Effector memory CD8-positive, alpha-beta T cell (primary cell): ENCODE measurements around the gene TICAM2.

Experiments used
- ATAC-seq: fragments of 150-1000 bp; cut with Tn5 transposase; replicated peaks from 2 replicates; pipeline ENCODE4 v1.10.0; 2021; ENCODE audit warnings: mild to moderate bottlenecking, moderate library complexity
- DNase-seq, 3 experiments: peaks; one replicate each; pipeline ENCODE4 v3.0.0; 2021
- H3K27ac Mint-ChIP-seq, 2 donors: one replicate each; pipeline ENCODE4 v1.8.0; 2022; ENCODE audit warnings: mild to moderate bottlenecking in 2 of 2, mixed read lengths in 2 of 2, moderate library complexity in 2 of 2
- H3K27me3 Mint-ChIP-seq, 2 donors: one replicate each; pipeline ENCODE4 v1.8.0; 2022; ENCODE audit warnings: mixed read lengths in 2 of 2
- H3K36me3 Mint-ChIP-seq: one replicate; pipeline ENCODE4 v1.8.0; 2022; ENCODE audit warnings: mild to moderate bottlenecking, moderate library complexity, mixed read lengths; ENCODE audit not compliant: insufficient read depth
- H3K4me1 Mint-ChIP-seq, 2 donors: one replicate each; pipeline ENCODE4 v1.8.0; 2022; ENCODE audit warnings: low read depth in 2 of 2, mixed read lengths in 2 of 2
- H3K4me3 Mint-ChIP-seq, 2 donors: one replicate each; pipeline ENCODE4 v1.8.0; 2022; ENCODE audit warnings: mild to moderate bottlenecking in 2 of 2, mixed read lengths in 2 of 2, moderate library complexity in 2 of 2
- H3K9me3 Mint-ChIP-seq, 2 donors: one replicate each; pipeline ENCODE4 v1.8.0; 2022; ENCODE audit warnings: mixed read lengths in 2 of 2

Gene TICAM2

DNA sequence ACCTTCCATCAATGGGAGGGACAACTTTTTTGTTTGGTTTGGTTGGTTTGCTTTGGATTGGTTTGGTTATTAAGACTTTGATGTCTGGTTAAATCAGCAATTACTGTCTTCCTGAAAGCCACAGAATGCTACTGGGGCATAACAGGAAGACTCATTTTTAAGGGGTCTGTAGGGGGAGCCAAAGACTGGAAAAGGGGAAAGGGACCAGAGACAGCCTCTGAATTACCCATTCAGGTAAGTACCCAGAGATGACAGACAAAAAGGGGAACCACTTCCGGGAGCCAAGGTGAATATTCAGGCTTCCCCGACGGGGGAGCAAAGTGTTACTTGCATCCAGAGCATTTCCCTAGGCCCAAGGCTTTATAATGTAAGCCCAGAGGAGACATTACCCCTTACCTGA, 53.1 kb downstream of the TICAM2 start:
- no peak for DNase-seq
- Mint-ChIP-seq H3K36me3 (peaks cover 8% of the 10 kb centered on the region), H3K27ac (no peak overlapping the region), H3K27me3 (peaks cover 7 to 23% of the 10 kb centered on the region in 2 donors), H3K9me3 (peaks cover 0 to 1% of the 10 kb centered on the region in 2 donors), H3K4me3 (no peak overlapping the region), H3K4me1 (peaks cover 3 to 4% of the 10 kb centered on the region in 2 donors)
- no peak for ATAC-seq

DNA sequence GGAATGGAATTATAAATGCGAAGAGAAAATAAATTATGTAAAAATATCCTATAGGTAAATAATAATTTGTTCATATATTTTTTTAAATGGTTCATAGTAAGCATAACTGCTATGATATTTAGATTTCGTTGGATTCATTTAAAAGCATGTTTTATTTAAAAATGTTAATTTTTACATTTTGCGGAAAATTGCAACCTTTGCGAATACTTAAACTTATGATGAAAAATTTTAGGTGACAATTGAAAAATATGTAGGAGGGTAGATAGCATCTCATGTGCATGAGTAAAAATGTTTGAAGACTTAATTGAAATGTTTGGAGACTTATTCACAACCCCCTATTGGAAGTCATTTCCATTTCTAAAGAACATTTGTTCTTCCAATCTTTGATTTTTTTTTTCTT, 53.6 kb downstream of the TICAM2 start:
- DNase-seq (no peak), ATAC-seq (no peak)
- Mint-ChIP-seq H3K27me3 (peaks cover 7 to 23% of the 10 kb centered on the region in 2 donors), H3K4me1 (peaks cover 4 to 7% of the 10 kb centered on the region in 2 donors), H3K9me3 (peaks cover 0 to 1% of the 10 kb centered on the region in 2 donors), H3K36me3 (peaks cover 12% of the 10 kb centered on the region), H3K27ac (no peak overlapping the region), H3K4me3 (no peak overlapping the region)

DNA sequence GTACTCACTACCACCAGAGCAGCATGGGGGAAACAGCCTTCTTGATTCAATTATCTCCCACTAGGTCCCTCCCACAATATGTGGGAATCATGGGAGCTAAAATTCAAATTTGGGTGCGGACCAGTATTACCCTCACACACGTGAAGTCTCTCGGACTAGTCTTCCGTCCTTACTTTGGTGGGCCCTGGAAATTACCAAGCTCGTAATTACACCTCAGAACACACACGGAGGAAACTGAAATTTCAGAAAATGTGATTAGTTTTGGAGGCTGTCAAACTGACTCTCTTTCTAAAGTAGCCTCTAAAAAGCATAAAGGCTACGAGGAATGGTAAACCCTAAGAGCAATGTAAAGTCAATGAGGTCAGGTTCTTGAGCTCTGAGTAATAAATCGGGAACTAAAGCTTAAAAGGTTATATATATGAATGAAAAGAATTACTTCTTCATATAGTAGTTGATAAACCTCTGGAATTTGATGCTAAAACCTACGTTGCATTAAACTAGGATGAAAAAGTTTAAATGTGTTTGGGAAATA, 56.9 kb downstream of the TICAM2 start:
- H3K27ac Mint-ChIP-seq: peak overlapping the region; percentile 98
- peaks cover 0 to 1% of the 10 kb centered on the region in 2 donors for H3K9me3 Mint-ChIP-seq
- peaks cover 21% of the 10 kb centered on the region for H3K36me3 Mint-ChIP-seq
- ATAC-seq (no peak), DNase-seq (no peak)
- H3K4me3 Mint-ChIP-seq: peak overlapping the region; percentile 95 to 98
- H3K4me1 Mint-ChIP-seq: peaks cover 25 to 38% of the 10 kb centered on the region in 2 donors
- H3K27me3 Mint-ChIP-seq: no peaks in the 10 kb centered on the region

DNA sequence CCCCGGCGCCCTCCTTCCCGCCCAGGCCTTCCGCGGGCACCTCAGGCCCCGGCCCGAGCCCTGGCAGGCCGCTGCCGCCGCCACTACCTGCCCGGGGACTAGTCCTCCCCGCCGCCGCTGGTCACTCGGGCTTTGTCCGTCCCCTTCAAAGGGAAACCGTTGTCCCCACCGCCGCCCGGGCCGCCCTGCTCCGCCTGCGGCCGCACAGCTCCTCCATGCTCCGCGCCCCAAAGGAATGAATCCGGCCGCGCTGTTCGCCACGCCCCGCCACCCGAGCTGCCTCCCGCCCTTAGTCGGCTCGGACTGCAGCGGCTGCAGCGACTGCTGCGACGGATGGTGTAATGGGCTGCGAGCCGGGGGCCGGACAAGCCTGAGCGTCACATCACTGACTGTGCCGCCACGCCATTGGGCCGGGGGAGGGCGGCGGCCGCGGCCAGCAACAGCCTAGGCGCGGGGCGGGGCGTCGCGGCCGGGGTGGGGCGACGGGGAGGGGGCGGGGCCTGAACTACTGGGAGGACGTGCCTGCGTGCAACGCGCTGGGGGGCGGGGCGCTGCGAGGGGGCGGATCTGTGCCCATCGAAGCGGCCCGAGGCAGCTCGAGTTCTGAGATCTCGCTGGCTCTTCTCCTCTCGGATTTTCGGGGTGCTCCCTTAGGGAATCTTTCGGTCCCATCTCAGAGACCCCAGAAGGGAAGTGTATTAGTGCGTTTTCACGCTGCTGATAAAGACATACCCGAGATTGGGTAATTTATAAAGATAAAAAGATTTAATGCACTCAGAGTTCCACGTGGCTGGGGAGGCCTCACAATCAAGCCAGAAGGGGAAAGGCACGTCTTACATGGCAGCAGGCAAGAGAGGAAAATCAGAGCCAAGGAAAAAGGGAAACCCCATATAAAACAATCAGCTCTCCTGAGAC, 57.6 kb downstream of the TICAM2 start, which contains the start of gene FEM1C:
FEM1C (minus strand) TSS at position 340 of the 915 bp plus-strand sequence. CDS start 1,282 bp downstream, outside the sequence.
- ATAC-seq (peak; percentile 88), DNase-seq (peak; percentile 95 to 97 (median 96))
- Mint-ChIP-seq H3K4me3 (peak within 1 kb of the TSS; percentile 95 to 98), H3K4me1 (peaks cover 33 to 46% of the 10 kb centered on the region in 2 donors), H3K9me3 (peaks cover 0 to 1% of the 10 kb centered on the region in 2 donors), H3K27ac (peak within 1 kb of the TSS; percentile 98), H3K27me3 (no peaks in the 10 kb centered on the region), H3K36me3 (peaks cover 25% of the 10 kb centered on the region)

DNA sequence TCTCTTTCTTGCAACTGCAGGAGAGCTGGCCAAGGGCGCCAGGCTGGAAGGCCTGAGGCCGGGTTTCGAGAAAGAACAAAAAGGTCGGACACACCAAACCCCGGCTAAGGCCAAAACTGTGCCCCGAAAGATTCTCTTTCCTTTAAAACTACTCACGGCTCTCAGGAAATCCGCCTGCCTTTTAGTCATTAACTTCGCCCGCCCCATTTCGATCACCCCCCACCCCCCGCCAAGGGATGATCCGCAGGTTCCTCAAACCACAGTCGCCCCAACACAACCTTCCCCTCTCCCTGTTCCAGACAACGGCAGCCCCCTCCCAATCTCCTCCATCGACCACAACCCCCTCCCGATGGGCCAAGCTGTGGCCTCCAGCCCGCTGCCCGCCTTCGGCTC, 58.2 kb downstream of the TICAM2 start:
- peaks cover 0 to 1% of the 10 kb centered on the region in 2 donors for H3K9me3 Mint-ChIP-seq
- no peaks in the 10 kb centered on the region for H3K27me3 Mint-ChIP-seq
- H3K36me3 Mint-ChIP-seq: peaks cover 27% of the 10 kb centered on the region
- ATAC-seq: peak; percentile 32
- peak; percentile 26 to 49 (median 39) for DNase-seq
- peaks cover 38 to 52% of the 10 kb centered on the region in 2 donors for H3K4me1 Mint-ChIP-seq
- H3K4me3 Mint-ChIP-seq: peak overlapping the region; percentile 95 to 98
- peak overlapping the region; percentile 98 for H3K27ac Mint-ChIP-seq

DNA sequence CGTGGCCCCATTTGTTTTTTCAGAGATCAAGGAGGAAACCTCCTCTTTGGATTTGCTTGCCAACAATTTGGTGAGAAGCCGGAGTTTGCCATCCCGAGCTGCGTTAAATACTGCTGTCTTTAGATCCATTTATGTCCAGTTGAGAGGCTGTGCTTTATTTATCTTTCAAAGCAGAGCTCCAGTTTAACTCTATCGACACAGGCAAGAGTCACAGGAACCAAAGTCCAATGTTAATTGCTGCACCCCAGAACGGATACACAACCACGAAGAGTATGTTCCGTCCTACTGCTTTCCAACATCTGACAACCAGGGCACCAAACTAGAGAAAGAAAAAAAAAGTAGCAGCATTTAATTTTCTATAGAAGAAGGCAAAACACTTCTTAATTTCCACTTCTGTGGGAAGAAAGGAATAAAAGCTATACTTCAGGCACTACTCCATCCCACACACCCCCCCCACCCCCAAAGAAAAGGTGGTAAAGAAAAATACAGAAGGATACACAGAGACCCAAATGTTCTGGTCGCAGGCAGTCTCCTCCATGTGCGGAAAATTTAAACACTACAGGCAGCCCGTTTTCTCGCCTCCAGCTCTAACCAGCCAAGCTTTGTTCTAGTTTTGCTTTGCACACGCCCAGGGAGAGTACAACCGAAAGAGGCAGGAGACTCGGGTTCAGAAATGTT, 58.8 kb downstream of the TICAM2 start:
- ATAC-seq (peak; percentile 37), DNase-seq (peak in 1 of 3 experiments; percentile 34)
- peaks cover 43 to 57% of the 10 kb centered on the region in 2 donors for H3K4me1 Mint-ChIP-seq
- H3K4me3 Mint-ChIP-seq: peak overlapping the region; percentile 95 to 98
- peak overlapping the region; percentile 98 for H3K27ac Mint-ChIP-seq
- peaks cover 0 to 1% of the 10 kb centered on the region in 2 donors for H3K9me3 Mint-ChIP-seq
- H3K27me3 Mint-ChIP-seq: no peaks in the 10 kb centered on the region
- peaks cover 29% of the 10 kb centered on the region for H3K36me3 Mint-ChIP-seq

DNA sequence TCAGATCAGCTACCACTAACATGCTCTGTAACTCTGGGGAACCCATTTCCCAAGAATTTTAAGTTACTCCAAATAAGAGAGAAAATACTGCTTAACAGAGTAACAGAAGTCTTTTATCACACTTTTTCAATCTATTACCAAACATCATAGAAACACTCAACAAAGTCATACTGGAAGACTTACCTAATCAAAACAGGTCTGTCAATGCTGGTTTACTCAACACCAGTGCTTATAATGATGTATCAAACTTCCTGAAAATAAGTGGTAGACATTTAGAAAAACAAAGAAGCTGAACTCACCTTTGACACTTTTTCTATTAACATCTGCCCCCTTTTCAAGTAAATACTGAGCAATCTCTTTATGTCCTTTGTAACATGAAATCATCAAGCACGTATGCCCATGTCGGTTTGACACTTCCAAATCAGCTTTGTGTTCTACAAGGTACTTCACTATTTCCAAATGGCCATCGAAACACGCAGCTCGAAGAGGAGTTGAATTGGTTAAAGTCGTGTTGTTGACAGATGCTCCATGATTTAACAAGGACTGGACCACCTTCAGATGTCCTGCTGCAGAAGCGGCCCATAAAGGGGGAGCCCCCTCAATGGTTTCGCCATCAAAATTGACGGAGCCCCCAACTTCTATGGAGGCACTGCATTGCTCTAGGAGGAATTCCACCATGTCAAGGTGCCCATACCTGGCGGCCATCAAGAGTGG, 59.5 kb downstream of the TICAM2 start:
- Mint-ChIP-seq H3K9me3 (peaks cover 0 to 1% of the 10 kb centered on the region in 2 donors), H3K36me3 (peaks cover 29% of the 10 kb centered on the region)

DNA sequence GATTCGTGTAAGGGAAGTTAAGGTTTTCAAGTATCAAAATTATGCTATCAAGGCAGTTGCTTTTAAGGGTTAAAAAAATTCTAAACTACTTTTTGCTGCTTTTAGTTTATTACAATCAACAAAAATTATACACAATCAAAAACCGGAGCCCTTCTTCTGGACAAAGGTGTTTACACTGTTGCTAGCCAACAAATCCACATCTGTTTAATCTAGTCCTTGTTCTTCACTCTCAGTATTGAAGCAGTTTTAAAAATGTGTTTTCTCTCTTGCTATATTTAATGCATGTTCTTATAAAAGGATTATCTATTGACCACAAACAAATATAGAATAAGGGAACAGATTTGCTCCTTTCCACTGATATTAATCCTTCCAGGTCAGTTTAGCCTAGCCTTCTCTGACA, 60.2 kb downstream of the TICAM2 start:
- H3K4me3 Mint-ChIP-seq: peak overlapping the region; percentile 95 to 98
- peaks cover 51 to 67% of the 10 kb centered on the region in 2 donors for H3K4me1 Mint-ChIP-seq
- peaks cover 0 to 1% of the 10 kb centered on the region in 2 donors for H3K9me3 Mint-ChIP-seq
- peaks cover 26% of the 10 kb centered on the region for H3K36me3 Mint-ChIP-seq
- DNase-seq (no peak), ATAC-seq (no peak)
- H3K27ac Mint-ChIP-seq: peak overlapping the region in 1 of 2 donors; percentile 98
- no peaks in the 10 kb centered on the region for H3K27me3 Mint-ChIP-seq

More for the DNA sequence above, 59.5 kb downstream of the TICAM2 start:
- DNase-seq (no peak), ATAC-seq (no peak)
- Mint-ChIP-seq H3K27me3 (no peaks in the 10 kb centered on the region), H3K4me1 (peaks cover 48 to 63% of the 10 kb centered on the region in 2 donors), H3K4me3 (peak overlapping the region; percentile 95 to 98), H3K27ac (peak overlapping the region; percentile 98)

DNA sequence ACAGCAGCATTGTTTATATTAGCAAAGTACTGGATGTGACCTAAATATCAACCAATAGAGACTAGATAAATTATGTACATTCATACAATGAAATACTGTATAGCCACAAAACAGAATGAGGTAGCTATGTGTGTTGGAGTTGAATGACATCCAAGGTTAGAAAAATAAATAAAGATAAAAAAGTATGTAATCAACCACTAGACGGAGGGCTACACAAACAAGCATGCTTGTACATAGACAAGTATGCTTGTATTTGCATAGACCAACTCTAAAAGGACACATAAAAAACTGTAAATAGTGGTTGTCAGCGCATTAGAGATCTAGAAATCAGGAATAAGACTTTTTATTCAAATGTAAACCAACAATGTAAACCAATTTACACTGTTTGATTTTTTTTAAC, 60.7 kb downstream of the TICAM2 start:
- Mint-ChIP-seq H3K4me3 (peak overlapping the region; percentile 95 to 98), H3K9me3 (peaks cover 0 to 1% of the 10 kb centered on the region in 2 donors), H3K36me3 (peaks cover 26% of the 10 kb centered on the region), H3K27ac (peak overlapping the region in 1 of 2 donors; percentile 98), H3K4me1 (peaks cover 54 to 72% of the 10 kb centered on the region in 2 donors), H3K27me3 (no peaks in the 10 kb centered on the region)
- DNase-seq: no peak
- ATAC-seq: no peak

DNA sequence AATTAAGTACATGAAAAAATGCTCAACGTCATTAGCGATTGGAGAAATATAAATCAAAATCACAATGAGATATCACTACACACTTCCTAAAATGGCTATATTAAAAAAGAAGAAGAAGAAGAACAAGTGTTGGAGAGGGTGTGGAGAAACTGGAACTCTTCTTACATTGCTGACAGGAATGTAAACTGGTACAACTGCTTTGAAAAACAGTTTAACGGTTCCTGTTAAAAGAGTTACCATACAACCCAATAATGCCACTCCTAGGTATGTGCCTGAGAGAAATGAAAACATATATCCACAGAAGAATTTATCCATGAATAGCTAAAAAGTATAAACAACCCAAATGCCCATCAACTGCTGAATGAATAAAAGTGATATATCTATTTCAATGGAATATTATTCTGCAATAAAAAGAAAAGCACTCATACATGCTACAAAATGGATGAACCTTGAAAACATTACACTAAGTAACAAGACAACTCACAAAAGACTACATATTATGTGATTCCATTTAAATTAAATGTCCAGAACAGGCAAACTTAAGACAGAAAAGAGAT, 66.7 kb downstream of the TICAM2 start:
- Mint-ChIP-seq H3K4me3 (peak overlapping the region in 1 of 2 donors; percentile 57), H3K9me3 (no peaks in the 10 kb centered on the region), H3K4me1 (peaks cover 51 to 75% of the 10 kb centered on the region in 2 donors), H3K27ac (no peak overlapping the region), H3K27me3 (no peaks in the 10 kb centered on the region), H3K36me3 (peaks cover 25% of the 10 kb centered on the region)
- DNase-seq (no peak), ATAC-seq (no peak)

DNA sequence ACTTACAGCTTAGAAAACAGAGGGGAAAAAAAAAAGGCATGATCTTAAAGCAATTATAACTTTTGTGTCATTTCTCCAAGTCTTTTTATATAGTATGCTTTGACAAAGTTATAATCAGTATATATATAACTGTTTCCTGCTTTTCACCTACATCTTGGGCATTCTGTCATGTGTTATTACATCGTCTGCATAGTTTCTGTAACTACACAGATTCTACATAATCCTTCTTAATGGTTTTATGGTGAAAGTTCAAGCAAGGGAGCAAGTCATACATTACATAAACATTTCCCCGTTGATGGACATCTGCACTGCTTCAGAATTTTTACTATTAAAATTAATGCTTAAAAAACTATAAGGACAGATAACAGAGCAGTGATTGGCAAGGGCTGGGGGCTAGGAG, 69.8 kb downstream of the TICAM2 start:
- Mint-ChIP-seq H3K9me3 (no peaks in the 10 kb centered on the region), H3K36me3 (peaks cover 27% of the 10 kb centered on the region), H3K27me3 (no peaks in the 10 kb centered on the region), H3K27ac (no peak overlapping the region), H3K4me1 (peaks cover 39 to 67% of the 10 kb centered on the region in 2 donors), H3K4me3 (no peak overlapping the region)
- no peak for ATAC-seq
- DNase-seq: no peak

DNA sequence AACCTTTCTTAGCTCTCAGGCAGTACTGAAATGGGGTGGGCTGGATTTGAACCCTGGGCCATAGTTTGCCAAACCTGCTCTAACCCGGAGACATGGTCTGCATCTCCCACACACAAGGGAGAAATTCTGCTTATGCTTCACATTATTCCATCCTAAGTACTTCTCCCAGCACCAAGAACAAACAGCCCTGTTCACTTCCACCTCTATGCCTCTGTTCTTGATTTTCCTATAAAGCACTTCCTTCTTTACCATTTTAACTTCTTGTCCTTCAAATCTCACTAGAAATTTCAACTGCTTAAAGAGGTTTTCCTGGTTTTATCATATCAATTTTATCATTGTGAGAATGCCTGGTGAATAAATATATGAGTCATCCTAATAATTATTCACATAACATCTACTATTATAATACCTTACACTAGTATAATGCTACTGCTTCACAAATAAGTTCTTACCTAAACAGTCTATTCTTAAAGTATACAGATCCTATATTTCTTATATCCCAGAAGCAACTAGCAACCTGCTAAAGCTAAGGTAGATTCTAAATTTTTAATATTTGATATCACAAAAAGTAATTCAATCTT, 70.4 kb downstream of the TICAM2 start:
- no peak overlapping the region for H3K27ac Mint-ChIP-seq
- DNase-seq (no peak), ATAC-seq (no peak)
- H3K36me3 Mint-ChIP-seq: peaks cover 27% of the 10 kb centered on the region
- no peaks in the 10 kb centered on the region for H3K9me3 Mint-ChIP-seq
- H3K27me3 Mint-ChIP-seq: no peaks in the 10 kb centered on the region
- H3K4me3 Mint-ChIP-seq: peak overlapping the region in 1 of 2 donors; percentile 1
- peaks cover 33 to 63% of the 10 kb centered on the region in 2 donors for H3K4me1 Mint-ChIP-seq
